Tibial nerve (tissue), 4 donors: Measurements from ENCODE around the gene COL28A1. TPM values are rescaled to one million over a fixed set of nuclear protein-coding genes. Genes with fewer than 3 reads are reported as not detected.

ENCODE experiments used
- DNase-seq, 2 donors: peaks; one replicate each; pipeline ENCODE4 v3.0.0-alpha.2; 2019; ENCODE audit warnings: low spot score in 2 of 2
- H3K27ac ChIP-seq, 4 donors: fragments of 200-600 bp; sonication (generic) in 3 of 4; one replicate each; pipeline ENCODE4 v1.5.1; 2017 to 2019; ENCODE audit warnings: mild to moderate bottlenecking in 1 of 4
- H3K27me3 ChIP-seq, 2 donors: fragments of 200-600 bp; sonication (generic) in 1 of 2; one replicate each; pipeline versions ENCODE4 v1.5.1 to v1.6.0; 2017 to 2019
- H3K36me3 ChIP-seq, 3 donors: fragments of 200-600 bp; sonication (generic); one replicate each; pipeline ENCODE4 v1.5.1; 2018 to 2019
- H3K4me1 ChIP-seq, 4 donors: fragments of 200-600 bp; sonication (generic) in 3 of 4; one replicate each; pipeline ENCODE4 v1.5.1; 2017 to 2019
- H3K4me3 ChIP-seq, 4 donors: fragments of 200-600 bp; sonication (generic) in 3 of 4; one replicate each; pipeline ENCODE4 v1.5.1; 2017 to 2019; ENCODE audit warnings: mild to moderate bottlenecking in 1 of 4, moderate library complexity in 1 of 4
- H3K9me3 ChIP-seq, 4 donors: fragments of 200-600 bp; sonication (generic) in 3 of 4; one replicate each; pipeline ENCODE4 v1.5.1; 2017 to 2019
- EP300 ChIP-seq, 2 donors: sonication (generic); formaldehyde crosslinking; IDR thresholded peaks; one replicate each; pipeline ENCODE4 v1.6.1; 2017; ENCODE audit warnings: antibody characterized with exemption in 2 of 2, mild to moderate bottlenecking in 1 of 2
- POLR2A ChIP-seq, 2 donors: fragments of 450-650 bp; IDR thresholded peaks; one replicate each; pipeline ENCODE4 v1.6.1; 2017; ENCODE audit warnings: antibody characterized with exemption in 2 of 2, mild to moderate bottlenecking in 2 of 2, moderate library complexity in 2 of 2
- WGBS, 2 donors: methylation state at CpG; one replicate each; pipeline ENCODE4 v1.1.5; 2018; 5-methylcytosine and 5-hydroxymethylcytosine counted together
- total RNA-seq, 4 donors: library from RNA; depleted of rRNA; stranded (reverse); fragments of >200 nt; gene quantifications; one replicate each; pipeline ENCODE4 v1.1.0, GENCODE V29; 2016
- TF ChIP-seq, protein P1 (sequence below), 5 experiments: fragments of 200-600 bp in 3 of 5; fragments of 450-650 bp in 2 of 5; sonication (generic) in 3 of 5; IDR thresholded peaks; one replicate each; pipeline ENCODE4 v1.5.1; 2016 to 2019; ENCODE audit warnings: antibody characterized with exemption in 5 of 5, mild to moderate bottlenecking in 3 of 5, moderate library complexity in 2 of 5

COL28A1 gene
- total RNA-seq, 4 donors from 2014 or later = 60.0 to 142 (median 122) TPM

DNA sequence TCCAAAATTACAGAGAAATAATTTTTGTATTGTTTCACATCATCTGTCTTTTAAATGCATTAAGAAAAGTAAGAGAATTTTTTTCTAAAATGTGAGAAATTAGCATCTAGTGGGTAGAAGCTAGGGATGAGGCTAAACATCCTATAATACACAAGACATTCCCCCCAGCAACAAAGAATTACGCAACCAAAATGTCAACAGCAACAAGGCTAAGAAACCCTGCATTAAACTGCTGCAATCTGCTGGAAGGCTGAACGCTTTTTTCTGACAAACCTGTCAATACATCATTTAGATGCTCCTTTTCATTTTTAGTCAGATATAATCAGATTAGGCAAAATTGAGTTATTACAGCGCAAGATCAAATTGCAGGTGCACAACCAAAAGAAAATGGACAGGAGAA lies 191.1 kb downstream of the COL28A1 start:
- no peak for DNase-seq
- 90 to 97% methylated on average over 3 of the region's 3 CpGs for WGBS, 2 donors
- H3K27me3 ChIP-seq = no peaks in the 10 kb centered on the region
- TF ChIP-seq, protein P1, sequence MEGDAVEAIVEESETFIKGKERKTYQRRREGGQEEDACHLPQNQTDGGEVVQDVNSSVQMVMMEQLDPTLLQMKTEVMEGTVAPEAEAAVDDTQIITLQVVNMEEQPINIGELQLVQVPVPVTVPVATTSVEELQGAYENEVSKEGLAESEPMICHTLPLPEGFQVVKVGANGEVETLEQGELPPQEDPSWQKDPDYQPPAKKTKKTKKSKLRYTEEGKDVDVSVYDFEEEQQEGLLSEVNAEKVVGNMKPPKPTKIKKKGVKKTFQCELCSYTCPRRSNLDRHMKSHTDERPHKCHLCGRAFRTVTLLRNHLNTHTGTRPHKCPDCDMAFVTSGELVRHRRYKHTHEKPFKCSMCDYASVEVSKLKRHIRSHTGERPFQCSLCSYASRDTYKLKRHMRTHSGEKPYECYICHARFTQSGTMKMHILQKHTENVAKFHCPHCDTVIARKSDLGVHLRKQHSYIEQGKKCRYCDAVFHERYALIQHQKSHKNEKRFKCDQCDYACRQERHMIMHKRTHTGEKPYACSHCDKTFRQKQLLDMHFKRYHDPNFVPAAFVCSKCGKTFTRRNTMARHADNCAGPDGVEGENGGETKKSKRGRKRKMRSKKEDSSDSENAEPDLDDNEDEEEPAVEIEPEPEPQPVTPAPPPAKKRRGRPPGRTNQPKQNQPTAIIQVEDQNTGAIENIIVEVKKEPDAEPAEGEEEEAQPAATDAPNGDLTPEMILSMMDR (IDR thresholded peaks at IDR 0.05) = no peak
- TF ChIP-seq POLR2A (IDR thresholded peaks at IDR 0.05) (no peak), EP300 (IDR thresholded peaks at IDR 0.05) (no peak)
- no peak overlapping the region for H3K27ac ChIP-seq
- no peak overlapping the region for H3K4me3 ChIP-seq
- H3K9me3 ChIP-seq = peaks cover 0 to 3% (median 0%) of the 10 kb centered on the region in 4 donors
- no peaks in the 10 kb centered on the region for H3K4me1 ChIP-seq
- H3K36me3 ChIP-seq = peaks cover 0 to 5% (median 0%) of the 10 kb centered on the region in 3 donors

DNA sequence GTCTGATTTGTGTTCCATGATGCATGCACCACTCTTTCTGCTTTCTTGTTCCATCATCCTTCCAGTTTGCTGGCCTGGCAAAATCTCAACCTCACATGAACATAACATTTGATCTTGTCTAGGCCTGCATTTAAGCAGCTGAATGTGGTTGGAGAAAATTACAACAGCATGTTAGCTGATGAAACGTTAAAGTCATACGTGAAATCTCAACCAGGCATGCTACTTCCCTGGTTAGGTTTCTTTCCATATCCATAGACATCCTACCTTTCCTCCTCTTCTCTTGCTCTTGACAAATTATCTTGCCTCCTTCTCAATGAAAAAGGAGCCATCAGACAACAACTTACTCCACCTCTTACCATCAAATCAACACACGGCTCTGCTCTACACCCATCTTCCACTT lies 199.8 kb downstream of the COL28A1 start:
- no peak overlapping the region for H3K27ac ChIP-seq
- no peak overlapping the region for H3K4me3 ChIP-seq
- TF ChIP-seq POLR2A (IDR thresholded peaks at IDR 0.05) = no peak
- TF ChIP-seq, protein P1 (IDR thresholded peaks at IDR 0.05) = no peak
- TF ChIP-seq EP300 (IDR thresholded peaks at IDR 0.05) = no peak
- H3K9me3 ChIP-seq = peaks cover 0 to 30% (median 2%) of the 10 kb centered on the region in 4 donors
- H3K27me3 ChIP-seq = no peaks in the 10 kb centered on the region
- no peak for DNase-seq
- H3K4me1 ChIP-seq = no peaks in the 10 kb centered on the region
- H3K36me3 ChIP-seq = peaks cover 0 to 5% (median 0%) of the 10 kb centered on the region in 3 donors
- 58 to 78% methylated on average over 3 of the region's 3 CpGs for WGBS, 2 donors

DNA sequence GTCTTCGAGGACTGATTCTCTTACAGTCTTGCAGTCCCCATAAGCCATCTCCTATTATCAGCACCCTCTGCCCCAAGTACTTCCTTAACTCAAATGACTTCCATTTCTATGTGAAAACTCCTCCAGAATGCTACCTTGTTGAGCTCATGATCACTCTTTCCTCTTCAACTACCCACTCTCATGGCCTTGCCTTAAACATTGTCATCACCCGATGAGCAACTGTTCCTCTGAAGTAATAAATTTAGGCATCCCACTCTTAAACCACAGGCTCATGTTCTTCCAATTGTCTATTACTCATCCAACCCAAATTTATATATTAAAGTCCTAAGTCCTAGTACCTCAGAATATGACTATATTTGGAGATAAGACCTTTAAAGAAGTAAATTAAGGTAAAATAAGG lies 200.5 kb downstream of the COL28A1 start:
- no peaks in the 10 kb centered on the region for H3K36me3 ChIP-seq
- no peaks in the 10 kb centered on the region for H3K27me3 ChIP-seq
- no peak overlapping the region for H3K4me3 ChIP-seq
- no peak overlapping the region for H3K27ac ChIP-seq
- H3K4me1 ChIP-seq = no peaks in the 10 kb centered on the region
- peaks cover 0 to 30% (median 2%) of the 10 kb centered on the region in 4 donors for H3K9me3 ChIP-seq
- TF ChIP-seq EP300 (IDR thresholded peaks at IDR 0.05) = no peak
- no peak for TF ChIP-seq POLR2A (IDR thresholded peaks at IDR 0.05)
- TF ChIP-seq, protein P1 (IDR thresholded peaks at IDR 0.05) = no peak
- 92 to 100% methylated on average over 2 of the region's 2 CpGs for WGBS, 2 donors
- no peak for DNase-seq

DNA sequence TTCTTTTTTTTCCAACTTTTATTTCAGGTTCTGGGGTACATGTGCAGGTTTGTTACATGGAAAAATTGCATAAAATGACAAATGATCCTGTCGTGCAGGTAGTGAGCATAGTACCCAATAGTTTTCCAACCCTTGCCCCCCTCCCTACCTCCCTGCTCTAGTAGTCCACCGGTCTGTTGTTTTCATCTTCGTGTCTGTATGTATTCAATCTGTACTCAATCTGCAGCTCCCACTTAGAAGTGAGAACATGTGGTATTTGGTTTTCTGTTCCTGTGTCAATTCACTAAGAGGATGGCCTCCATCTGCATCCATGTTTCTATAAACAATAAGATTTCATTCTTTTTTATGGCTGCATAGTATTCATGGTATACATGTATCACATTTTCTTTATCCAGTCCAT lies 202.1 kb downstream of the COL28A1 start:
- no peaks in the 10 kb centered on the region for H3K36me3 ChIP-seq
- H3K9me3 ChIP-seq = peaks cover 0 to 29% (median 2%) of the 10 kb centered on the region in 4 donors
- TF ChIP-seq POLR2A (IDR thresholded peaks at IDR 0.05) = no peak
- no peak overlapping the region for H3K27ac ChIP-seq
- no peaks in the 10 kb centered on the region for H3K4me1 ChIP-seq
- H3K4me3 ChIP-seq = no peak overlapping the region
- H3K27me3 ChIP-seq = no peaks in the 10 kb centered on the region
- WGBS, 2 donors = 84% methylated on average over 3 of the region's 3 CpGs
- DNase-seq = no peak

DNA sequence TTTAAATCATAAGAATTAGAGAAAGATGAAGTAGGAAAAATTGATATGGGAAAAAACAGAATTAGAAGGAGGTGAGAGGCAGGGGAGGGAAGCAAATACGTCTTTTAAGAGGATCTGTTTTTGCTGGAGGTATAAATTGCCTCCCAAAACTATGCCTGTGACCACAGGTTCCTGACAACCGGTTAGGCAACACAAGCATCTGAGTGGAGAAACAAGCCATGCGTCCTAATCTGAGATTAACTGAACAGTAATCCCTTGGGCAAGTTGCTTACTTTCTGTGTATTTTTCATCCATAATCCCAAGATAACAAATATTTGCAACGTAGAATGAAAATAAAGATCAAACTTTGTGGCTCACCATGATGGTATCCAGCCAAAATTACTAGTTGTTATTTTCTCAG lies 204.2 kb downstream of the COL28A1 start:
- TF ChIP-seq POLR2A (IDR thresholded peaks at IDR 0.05) (no peak), EP300 (IDR thresholded peaks at IDR 0.05) (no peak)
- TF ChIP-seq, protein P1 (IDR thresholded peaks at IDR 0.05) = no peak
- H3K9me3 ChIP-seq = peaks cover 0 to 13% (median 2%) of the 10 kb centered on the region in 4 donors
- no peaks in the 10 kb centered on the region for H3K4me1 ChIP-seq
- no peak overlapping the region for H3K4me3 ChIP-seq
- no peak overlapping the region for H3K27ac ChIP-seq
- H3K27me3 ChIP-seq = no peaks in the 10 kb centered on the region
- DNase-seq = no peak
- H3K36me3 ChIP-seq = no peaks in the 10 kb centered on the region
- 81 to 82% methylated on average over 4 of the region's 4 CpGs for WGBS, 2 donors

DNA sequence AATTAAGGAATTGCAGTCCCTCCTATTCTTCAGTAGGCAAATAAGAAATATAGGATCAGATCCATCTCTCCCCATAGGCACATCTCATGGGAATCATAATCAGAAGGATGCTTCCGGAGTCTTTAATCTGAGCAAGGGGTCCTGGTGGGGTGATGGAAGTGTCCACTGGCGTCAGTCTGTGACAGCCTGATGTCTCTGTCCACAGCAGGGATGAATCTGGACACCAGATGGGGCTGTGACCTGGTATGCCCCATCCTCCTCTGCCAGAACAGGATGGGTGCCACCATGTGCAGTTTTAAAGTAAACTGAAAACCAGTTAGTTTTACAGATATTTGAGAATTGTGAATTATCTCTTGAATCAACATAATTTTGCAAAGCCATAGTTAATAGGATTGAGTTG lies 204.7 kb downstream of the COL28A1 start:
- H3K4me1 ChIP-seq = no peaks in the 10 kb centered on the region
- DNase-seq = no peak
- 60 to 79% methylated on average over 2 of the region's 2 CpGs for WGBS, 2 donors
- H3K27me3 ChIP-seq = no peaks in the 10 kb centered on the region
- H3K9me3 ChIP-seq = peaks cover 0 to 11% (median 2%) of the 10 kb centered on the region in 4 donors
- H3K27ac ChIP-seq = no peak overlapping the region
- no peak overlapping the region for H3K4me3 ChIP-seq
- no peaks in the 10 kb centered on the region for H3K36me3 ChIP-seq
- TF ChIP-seq POLR2A (IDR thresholded peaks at IDR 0.05) (no peak), EP300 (IDR thresholded peaks at IDR 0.05) (no peak)
- TF ChIP-seq, protein P1 (IDR thresholded peaks at IDR 0.05) = no peak
